K562 (cell line): ENCODE data around the gene NOSIP. TPM values are rescaled to one million over a fixed set of nuclear protein-coding genes. Genes with fewer than 3 reads are reported as not detected.
A peak's percentile ranks its signal among the peaks of the same experiment; 100 is the strongest.

Experiments used
- ATAC-seq: fragments of 200-7000 bp; cut with Tn5 transposase; 3 replicates; pipeline ENCODE4 v1.9.1; 2020; ENCODE audit warnings: moderate library complexity
- BruUV-seq: library from RNA; stranded (reverse); fragments of 400-500 nt; replicated peaks from 2 replicates; lab custom pipeline; 2021; lab: Mats Ljungman, UMichigan
- CTCF ChIA-PET: fragments of 300-600 bp; formaldehyde crosslinking; extraction: SDS; loops from one replicate; lab custom pipeline; 2021; ENCODE audit warnings: low intra/inter-chr PET ratio; lab: Yijun Ruan, JAX
- POLR2A ChIA-PET: fragments of 300-600, 350-650 bp; sonication (Branson Sonifier 250); formaldehyde crosslinking; extraction: SDS; loops from one replicate; lab custom pipeline; 2021; ENCODE audit warnings: antibody characterized with exemption, inconsistent platforms; lab: Yijun Ruan, JAX
- DNase-seq, 4 experiments: peaks; one replicate each; pipeline versions ENCODE4 v3.0.0 to v3.0.0-alpha.2; 2011 to 2018; ENCODE audit warnings: low spot score in 3 of 4, mixed read lengths in 3 of 4; ENCODE audit errors: extremely low read depth in 1 of 4
- FAIRE-seq: peaks from 2 replicates; lab custom pipeline; 2011; peaks lifted over from hg19 to GRCh38; lab: Jason Lieb, UNC
- H2AFZ ChIP-seq: 2 replicates; pipeline ENCODE4 v1.6.0; 2011; ENCODE audit warnings: low read depth, low read length, control low read depth, inconsistent platforms
- H3K27ac ChIP-seq: fragments of 200-600 bp; 3 replicates; pipeline ENCODE4 v1.8.0; 2011; ENCODE audit warnings: low read depth, mild to moderate bottlenecking, control low read depth, inconsistent platforms, low read length, moderate library complexity, mixed read lengths; ENCODE audit errors: extremely low read depth
- H3K27me3 ChIP-seq, 2 experiments: fragments of 300-600 bp in 1 of 2; 2 replicates in 1 of 2; 3 replicates in 1 of 2; pipeline versions ENCODE4 v1.6.0 to v1.8.0; 2011; ENCODE audit warnings: inconsistent platforms in 2 of 2, low read length in 2 of 2, mild to moderate bottlenecking in 1 of 2, mixed read lengths in 1 of 2, moderate library complexity in 1 of 2; ENCODE audit not compliant: control insufficient read depth in 2 of 2, insufficient read depth in 2 of 2
- H3K36me3 ChIP-seq: fragments of 300-600 bp; 3 replicates; pipeline ENCODE4 v1.8.0; 2011; ENCODE audit warnings: mild to moderate bottlenecking, low read length, inconsistent platforms; ENCODE audit not compliant: control insufficient read depth, insufficient read depth
- H3K4me1 ChIP-seq, 2 experiments: fragments of 200-600 bp in 1 of 2; replicated peaks in 1 of 2; 2 replicates in 1 of 2; 3 replicates in 1 of 2; pipeline versions ENCODE4 v1.5.1 to v1.8.0; 2011; ENCODE audit warnings: inconsistent platforms in 2 of 2, low read length in 2 of 2, mild to moderate bottlenecking in 1 of 2, mixed read lengths in 1 of 2, moderate library complexity in 1 of 2; ENCODE audit not compliant: control insufficient read depth in 2 of 2, insufficient read depth in 2 of 2
- H3K4me2 ChIP-seq: 2 replicates; pipeline ENCODE4 v1.6.1; 2011; ENCODE audit warnings: low read length, control low read depth, inconsistent platforms, mixed read lengths; ENCODE audit not compliant: insufficient read depth
- H3K4me3 ChIP-seq: fragments of 200-600 bp; sonication (generic), shearing (Covaris generic); 2 replicates; pipeline ENCODE4 v1.5.1; 2016; ENCODE audit warnings: control low read depth, inconsistent platforms
- H3K79me2 ChIP-seq: fragments of 200-600 bp; 3 replicates; pipeline ENCODE4 v1.8.0; 2011; ENCODE audit warnings: low read length, inconsistent platforms; ENCODE audit not compliant: control insufficient read depth, insufficient read depth
- H3K9ac ChIP-seq, 2 experiments: 2 replicates each; pipeline versions ENCODE4 v1.6.0 to v1.6.1; 2011; ENCODE audit warnings: low read depth in 2 of 2, low read length in 2 of 2, control low read depth in 1 of 2, inconsistent platforms in 1 of 2, mild to moderate bottlenecking in 1 of 2, mixed read lengths in 1 of 2; ENCODE audit not compliant: insufficient read depth in 1 of 2
- H3K9me1 ChIP-seq: one replicate; pipeline ENCODE4 v1.6.0; 2011; ENCODE audit warnings: inconsistent platforms, mild to moderate bottlenecking, low read length, moderate library complexity; ENCODE audit not compliant: control insufficient read depth, insufficient read depth
- H3K9me3 ChIP-seq: replicated peaks from 2 replicates; pipeline ENCODE4 v1.5.1; 2011; ENCODE audit warnings: low read depth, low read length, inconsistent platforms; ENCODE audit not compliant: control insufficient read depth, insufficient read depth
- H4K20me1 ChIP-seq: replicated peaks from 2 replicates; pipeline ENCODE4 v1.6.1; 2011; ENCODE audit warnings: low read length, inconsistent platforms, mixed read lengths; ENCODE audit not compliant: control insufficient read depth, insufficient read depth
- CXXC5 ChIP-seq: fragments of 250-450 bp; sonication (Bioruptor Pico); IDR thresholded peaks from 2 replicates; pipeline ENCODE4 v1.8.0; 2022; ENCODE audit warnings: inconsistent platforms, mild to moderate bottlenecking, moderate library complexity
- GTF2A2 ChIP-seq: IDR thresholded peaks from 2 replicates; pipeline ENCODE4 v1.6.1; 2016; ENCODE audit warnings: mild to moderate bottlenecking, missing genetic modification characterization, missing compliant biosample characterization
- MYC ChIP-seq, 2 experiments: fragments of 250-450 bp in 1 of 2; sonication (Bioruptor Pico) in 1 of 2; IDR thresholded peaks; 2 replicates each; pipeline versions ENCODE4 v1.5.1 to v1.6.1; 2012 to 2021; ENCODE audit warnings: low read depth in 2 of 2, borderline replicate concordance in 1 of 2, improper control_type of control experiment in 1 of 2, low read length in 1 of 2, mild to moderate bottlenecking in 1 of 2, moderate library complexity in 1 of 2
- NR2C1 ChIP-seq, 2 experiments: fragments of 450-650 bp; IDR thresholded peaks; 2 replicates each; pipeline ENCODE4 v1.6.1; 2017; ENCODE audit warnings: mild to moderate bottlenecking in 2 of 2, antibody characterized with exemption in 1 of 2, inconsistent platforms in 1 of 2, missing compliant biosample characterization in 1 of 2, missing genetic modification characterization in 1 of 2
- RREB1 ChIP-seq: fragments of 250-450 bp; sonication (Bioruptor Pico); IDR thresholded peaks from 2 replicates; pipeline ENCODE4 v1.4.0; 2020
- SAP30 ChIP-seq: fragments of 200-600 bp; sonication (generic); IDR thresholded peaks from 2 replicates; pipeline ENCODE4 v1.6.1; 2012; ENCODE audit warnings: borderline replicate concordance, low read depth, mild to moderate bottlenecking, moderate library complexity, low read length, control low read depth, inconsistent platforms; ENCODE audit not compliant: insufficient read depth, poor library complexity, severe bottlenecking
- SREBF2 ChIP-seq: sonication (generic); formaldehyde crosslinking; IDR thresholded peaks from 2 replicates; pipeline ENCODE4 v1.4.0; 2020; ENCODE audit warnings: mild to moderate bottlenecking, missing genetic modification reagents
- TSC22D4 ChIP-seq: fragments of 450-650 bp; IDR thresholded peaks from 2 replicates; pipeline ENCODE4 v1.6.1; 2016; ENCODE audit warnings: missing genetic modification characterization, missing biosample characterization, control low read depth
- ZNF175 ChIP-seq: fragments of 200-800 bp; sonication (Bioruptor generic); IDR thresholded peaks from 2 replicates; pipeline ENCODE4 v1.6.1; 2016; ENCODE audit warnings: low read depth, mild to moderate bottlenecking, missing genetic modification characterization, missing compliant biosample characterization
- ZNF398 ChIP-seq: fragments of 250-450 bp; sonication (Bioruptor Pico); IDR thresholded peaks from 2 replicates; pipeline ENCODE4 v1.8.0; 2021; ENCODE audit warnings: moderate library complexity, mild to moderate bottlenecking, inconsistent platforms
- ZNF740 ChIP-seq, 3 experiments: fragments of 200-800 bp in 1 of 3; sonication (Bioruptor generic) in 1 of 3; sonication (generic) in 1 of 3; formaldehyde crosslinking in 1 of 3; IDR thresholded peaks; 2 replicates each; pipeline versions ENCODE4 v1.6.1 to v1.8.0; 2016 to 2022; ENCODE audit warnings: mild to moderate bottlenecking in 2 of 3, missing compliant biosample characterization in 2 of 3, missing genetic modification characterization in 2 of 3, missing genetic modification reagents in 1 of 3
- WGBS: fragments of 100-300 bp; shearing (Covaris generic); methylation state at CpG from one replicate; pipeline ENCODE4 v1.1.6; 2016; ENCODE audit warnings: low coverage, mixed read lengths; ENCODE audit not compliant: insufficient coverage; ENCODE audit errors: missing lambda C conversion rate; 5-methylcytosine and 5-hydroxymethylcytosine counted together
- in situ Hi-C: fragments of 300-500 bp; cut with MboI; formaldehyde crosslinking; loops from 4 replicates; pipeline ENCODE4 v1.15.0; 2018; ENCODE audit warnings: inconsistent platforms, mixed read lengths
- intact Hi-C: fragments of 100-400 bp; cut with micrococcal nuclease; formaldehyde crosslinking; loops from 2 replicates; pipeline ENCODE4 v1.14.2; 2022
- polyA plus RNA-seq, 8 experiments: library from polyadenylated mRNA; depleted of rRNA in 4 of 8; stranded (reverse) in 5 of 8; unstranded in 3 of 8; fragments of >200 nt; fragmentation: Nextera tagmentation in 2 of 8; fragmentation: Illumina TruSeq in 1 of 8; extraction: Ambion mirVana in 2 of 8; extraction: Trizol in 1 of 8; gene quantifications; 2 replicates each; pipeline versions ENCODE4 v1.2.1 to v1.2.3, GENCODE V29; 2011 to 2014; ENCODE audit warnings: inconsistent platforms in 1 of 8, missing spikeins in 1 of 8
- total RNA-seq, 7 experiments: library from RNA; depleted of rRNA in 6 of 7; stranded (reverse); fragments of >200 nt in 6 of 7; fragmentation: Illumina TruSeq in 2 of 7; extraction: Trizol in 2 of 7; gene quantifications; 2 replicates each; pipeline versions ENCODE4 v1.2.1 to v1.2.3, GENCODE V29; 2011 to 2021; ENCODE audit warnings: low replicate concordance in 1 of 7

NOSIP gene
- total and polyA plus RNA-seq, 9 of the 15 experiments (the other 6 are each of a cell fraction or from before 2014, with no cell fraction given): 14.4 to 153 (median 79.9) TPM

GRCh38 chr19:49579193-49579592, 1.2 kb downstream of the NOSIP start:
- WGBS: 19% methylated on average over 4 of the region's 4 CpGs
- H3K4me2 ChIP-seq: peak overlapping the region; percentile 99
- peaks cover 25% of the 10 kb centered on the region; the same call in 2 of the 3 replicates for H3K36me3 ChIP-seq
- no peaks in the 10 kb centered on the region for H3K9me1 ChIP-seq
- ATAC-seq (no peak), FAIRE-seq (no peak), DNase-seq (no peak)
- peaks cover 5 to 13% of the 10 kb centered on the region in 2 experiments; a peak in 3 of 5 replicates for H3K4me1 ChIP-seq
- H3K9me3 ChIP-seq: no peaks in the 10 kb centered on the region
- POLR2A ChIA-PET: interaction anchor here (0.6 to 3.4 kb wide), 9 partner anchors 8 to 201 kb away, joined by 3 to 30 read pairs (median 5); partner anchors contain the start of genes PRMT1, PRR12 and RCN3
- H3K9ac ChIP-seq: peak overlapping the region in 1 of 2 experiments; percentile 91; a peak in 3 of 4 replicates
- BruUV-seq: no TSS peak
- peak overlapping the region; percentile 81; the same call in 2 of the 3 replicates for H3K27ac ChIP-seq
- H3K4me3 ChIP-seq: peak overlapping the region; percentile 78
- in situ Hi-C loops: no loop called here
- H3K27me3 ChIP-seq: no peaks in the 10 kb centered on the region
- peaks cover 39% of the 10 kb centered on the region for H3K79me2 ChIP-seq
- CTCF ChIA-PET: no interaction called here
- no peak overlapping the region for H2AFZ ChIP-seq
- intact Hi-C loops: no loop called here
- no peaks in the 10 kb centered on the region for H4K20me1 ChIP-seq
- TF ChIP-seq ZNF398 (CRISPR knock-in tag) (peak; percentile 65; the same call in 1 of the 2 replicates), RREB1 (no peak), NR2C1 (IDR thresholded peaks at IDR 0.05) (no peak), NR2C1 (tag; IDR thresholded peaks at IDR 0.05) (peak; percentile 89), SAP30 (no peak), SREBF2 (CRISPR knock-in tag) (no peak), ZNF175 (CRISPR knock-in tag) (peak; percentile 87), ZNF740 (CRISPR knock-in tag; IDR thresholded peaks at IDR 0.05) (no peak), ZNF740 (tag; IDR thresholded peaks at IDR 0.05) (peak in 1 of 2 experiments; percentile 94; a peak in 2 of 4 replicates), TSC22D4 (tag) (no peak), GTF2A2 (tag) (peak; percentile 84), CXXC5 (CRISPR knock-in tag) (peak; percentile 68), MYC (IDR thresholded peaks at IDR 0.05; ENCODE audit: low read depth, low read length) (no peak), MYC (CRISPR knock-in tag; IDR thresholded peaks at IDR 0.05; ENCODE audit: borderline replicate concordance, low read depth) (0 out of 2 replicates have a peak, but pooled peaks have one; percentile 55)
